GM21786 (cell line): Measurements from ENCODE around the gene CTRB1.

Experiments used
- ATAC-seq: cut with Tn5 transposase; IDR thresholded peaks from one replicate; pipeline ENCODE4 v1.9.1; 2021; ENCODE audit not compliant: unreplicated experiment

CTRB1 gene

DNA sequence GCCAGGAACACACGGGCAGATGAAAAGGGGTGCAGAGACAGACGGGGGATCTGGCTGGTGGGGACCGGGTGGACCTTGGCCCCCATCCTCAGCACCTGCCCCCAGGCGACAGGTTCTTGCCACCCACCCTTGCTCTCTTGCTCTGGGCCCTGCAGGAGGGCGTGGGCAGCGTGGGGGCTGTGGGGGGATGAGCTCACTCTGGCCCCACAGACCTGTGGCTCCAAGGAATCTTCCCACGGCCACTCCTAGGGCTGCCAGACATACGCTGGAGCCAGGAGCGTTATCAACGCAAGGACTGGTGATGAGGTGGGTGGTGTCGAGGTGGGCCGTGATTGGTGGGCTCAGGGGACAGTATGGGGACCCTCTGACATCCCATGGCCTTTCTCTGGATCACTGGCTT is 6.3 kb downstream of the CTRB1 start:
- ATAC-seq, result no peak

DNA sequence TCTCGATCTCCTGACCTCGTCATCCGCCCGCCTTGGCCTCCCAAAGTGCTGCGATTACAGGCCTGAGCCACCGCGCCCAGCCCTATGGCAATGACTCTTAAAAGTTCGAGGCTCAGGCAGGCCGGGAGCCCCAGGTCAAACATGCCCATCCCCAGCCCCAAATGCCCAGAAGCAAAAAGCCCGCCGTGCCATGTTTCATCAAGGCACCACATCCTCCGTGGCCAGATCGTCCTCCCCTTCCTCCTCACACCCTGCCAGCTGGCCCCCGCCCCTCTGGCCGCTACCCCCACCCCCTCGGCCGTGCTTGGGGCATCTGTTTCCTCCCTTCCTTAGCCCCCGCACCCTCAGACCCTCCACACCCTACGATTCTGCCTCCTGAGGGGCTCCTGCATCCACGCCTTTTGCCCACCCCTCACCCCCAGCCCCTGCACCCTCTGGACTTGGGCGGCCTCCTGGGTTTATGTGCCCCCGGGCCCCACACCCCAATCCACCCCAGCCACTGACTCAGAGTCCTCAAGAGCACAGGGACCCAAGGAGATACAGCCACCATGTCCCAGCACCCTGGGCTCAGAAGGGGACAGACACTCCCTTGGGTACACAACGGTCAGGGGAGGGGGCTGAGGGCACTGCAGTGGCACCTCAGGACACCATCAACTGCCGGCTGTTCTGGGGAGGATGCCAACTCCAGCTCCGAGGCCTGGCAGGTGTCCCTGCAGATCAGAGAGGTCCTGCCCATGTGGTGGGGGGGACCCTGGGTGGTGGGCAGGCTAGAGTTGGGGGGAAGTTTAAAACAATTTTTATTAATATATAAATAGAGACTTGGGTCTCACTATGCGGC is 7.1 kb downstream of the CTRB1 start:
- ATAC-seq, result no peak

DNA sequence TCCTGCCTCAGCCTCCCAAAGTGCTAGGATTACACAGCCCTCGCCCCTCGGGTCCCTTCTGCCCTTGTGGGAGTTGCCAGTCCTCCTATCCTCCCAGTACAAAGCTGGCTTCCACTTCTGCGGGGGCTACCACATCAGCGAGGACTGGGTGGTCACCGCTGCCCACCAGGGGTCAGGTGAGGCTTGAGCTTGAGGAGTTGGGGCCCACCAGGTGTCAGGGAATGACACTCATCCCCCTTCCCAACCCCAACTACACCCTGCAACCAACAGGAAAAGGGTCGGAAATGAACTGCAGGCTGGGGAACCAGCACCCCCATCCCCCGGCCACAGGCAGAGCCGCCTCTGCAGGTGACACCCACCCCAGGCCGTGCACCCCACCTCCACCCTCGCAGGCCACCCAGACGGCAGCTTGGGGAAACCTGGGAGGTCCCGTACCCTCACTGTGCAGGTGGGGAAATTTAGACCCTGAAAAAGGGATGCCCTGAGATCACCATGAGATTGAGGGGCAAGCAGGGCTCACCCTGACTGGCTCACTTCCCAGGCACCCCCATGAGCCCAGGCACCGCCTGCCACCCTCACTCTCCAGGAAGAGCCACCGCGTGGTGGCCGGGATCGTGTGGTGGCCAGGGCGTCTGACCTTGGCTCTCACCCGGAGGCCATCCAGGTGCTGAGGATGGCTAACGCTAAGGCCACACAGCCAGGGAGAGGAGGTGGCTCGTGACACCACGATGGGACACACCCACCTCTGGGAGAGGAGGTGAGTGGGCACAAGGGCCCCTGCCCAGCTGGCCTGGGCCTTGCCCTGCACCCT is 8.0 kb downstream of the CTRB1 start:
- ATAC-seq, result no peak

DNA sequence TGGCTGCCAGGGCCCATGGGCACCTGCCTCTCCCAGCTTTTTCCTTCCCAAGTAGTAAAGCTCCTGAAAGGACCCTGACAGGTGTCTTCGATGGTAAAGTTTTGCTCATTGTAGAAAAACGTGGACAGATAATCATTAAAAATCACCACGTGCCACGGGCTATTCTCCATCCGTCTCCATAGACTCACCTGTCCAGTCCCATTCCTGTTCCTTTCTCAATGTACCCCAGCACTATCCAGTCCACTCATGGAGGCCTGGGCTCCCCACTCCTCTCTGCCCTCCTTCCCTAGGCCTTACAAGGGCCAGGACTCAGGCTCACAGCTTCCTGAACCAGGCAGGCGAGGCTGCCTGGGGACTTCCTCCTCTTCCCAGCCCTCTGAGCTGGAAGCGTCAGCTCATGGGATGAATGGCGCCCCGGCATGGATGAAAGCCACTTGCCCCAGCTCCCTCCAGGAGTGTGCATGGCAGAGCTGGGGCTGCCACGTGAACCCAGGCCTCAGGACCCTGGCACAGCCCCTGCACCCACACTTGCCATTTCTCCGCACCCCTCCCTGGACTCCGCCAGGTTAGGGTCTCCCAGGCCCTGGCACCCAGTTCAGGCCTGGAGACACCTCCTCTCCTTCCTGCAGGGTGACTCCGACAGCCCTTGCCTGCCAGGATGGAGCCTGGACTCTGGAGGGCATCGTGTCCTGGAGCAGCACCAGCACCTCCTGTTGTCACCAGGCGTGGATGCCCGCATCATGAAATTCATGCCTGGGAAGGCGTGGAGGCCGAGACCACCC is 8.8 kb downstream of the CTRB1 start:
- ATAC-seq, result no peak

DNA sequence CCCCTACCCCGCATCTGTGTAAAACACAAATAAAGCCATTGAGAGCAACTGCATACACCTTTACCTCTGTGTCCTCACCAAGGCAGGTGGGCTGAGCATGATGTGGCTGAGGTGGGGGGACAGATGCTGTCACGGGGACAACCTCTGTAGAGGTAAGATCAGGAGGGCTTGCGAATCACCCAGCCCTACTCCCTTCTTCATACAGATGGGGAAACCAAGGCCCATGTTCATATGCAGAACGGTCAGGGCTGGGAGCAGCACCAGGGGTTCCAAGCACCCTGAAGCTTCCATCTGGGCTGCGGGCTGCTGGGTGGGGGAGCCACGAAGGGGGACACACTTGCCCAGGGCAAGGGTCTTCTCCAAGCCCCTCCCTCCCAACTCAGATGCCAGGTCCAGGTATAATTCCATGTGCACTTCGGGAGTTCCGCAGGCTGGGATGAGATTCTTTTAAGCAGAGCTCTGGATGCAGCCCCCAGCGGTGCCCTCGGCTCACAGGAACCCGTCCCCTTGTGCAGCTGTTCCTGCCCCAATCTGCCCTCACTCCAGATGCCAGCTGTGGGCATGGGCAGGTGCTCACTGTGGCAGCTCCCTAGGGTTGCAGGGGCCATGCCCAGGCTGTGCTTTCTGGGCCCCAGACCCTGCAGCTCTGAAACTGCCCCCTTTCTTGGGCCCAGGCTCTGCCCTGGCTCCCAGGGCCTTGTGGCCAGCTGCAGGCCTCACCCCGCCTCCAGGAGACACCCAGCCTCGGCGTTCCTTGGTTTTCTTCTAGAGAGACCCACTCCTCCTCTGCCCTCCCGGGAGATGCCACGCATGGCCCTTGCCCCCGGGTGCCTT is 9.6 kb downstream of the CTRB1 start:
- ATAC-seq, result no peak

DNA sequence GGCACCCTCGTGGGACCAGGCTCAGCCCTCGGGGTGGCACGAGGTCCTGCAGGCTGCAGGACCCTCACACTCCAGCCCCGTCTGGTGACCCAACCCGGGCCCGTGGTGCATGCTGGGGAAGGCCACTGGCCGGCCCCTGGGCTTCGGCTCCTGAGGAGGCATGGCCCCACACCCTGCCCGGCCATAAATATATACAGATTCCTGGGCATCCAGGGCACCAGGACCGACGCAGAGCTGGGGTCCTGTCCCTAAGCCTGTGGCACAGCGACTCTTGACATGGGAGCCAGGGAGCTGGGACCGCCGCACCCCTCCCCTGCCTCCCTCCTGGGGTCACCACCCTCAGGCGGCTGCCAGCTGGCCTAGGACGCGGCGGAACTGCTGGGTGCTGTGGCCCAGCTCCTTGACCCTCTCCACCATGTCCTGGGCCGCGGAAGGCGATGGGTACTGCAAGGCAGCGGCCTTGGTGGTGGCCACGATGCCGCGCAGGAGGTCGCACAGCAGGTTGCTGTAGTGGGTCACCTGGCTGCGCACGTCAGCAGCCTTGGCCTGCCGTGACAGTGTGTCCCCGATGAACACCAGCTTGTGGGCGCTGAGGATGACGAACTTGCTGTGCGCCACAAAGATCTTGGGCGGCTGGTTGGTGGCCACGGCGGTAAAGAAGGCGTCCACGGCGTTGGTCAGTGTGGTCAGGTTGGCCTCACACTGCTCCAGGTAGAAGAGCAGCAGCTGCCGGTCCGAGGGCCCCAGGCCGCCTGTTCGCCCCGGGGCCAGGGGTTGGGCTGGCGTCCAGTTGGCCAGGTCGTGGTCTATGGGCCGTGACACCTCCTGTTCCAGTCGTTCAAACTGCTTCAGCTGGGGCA is 10.6 kb downstream of the CTRB1 start:
- ATAC-seq, result no peak

DNA sequence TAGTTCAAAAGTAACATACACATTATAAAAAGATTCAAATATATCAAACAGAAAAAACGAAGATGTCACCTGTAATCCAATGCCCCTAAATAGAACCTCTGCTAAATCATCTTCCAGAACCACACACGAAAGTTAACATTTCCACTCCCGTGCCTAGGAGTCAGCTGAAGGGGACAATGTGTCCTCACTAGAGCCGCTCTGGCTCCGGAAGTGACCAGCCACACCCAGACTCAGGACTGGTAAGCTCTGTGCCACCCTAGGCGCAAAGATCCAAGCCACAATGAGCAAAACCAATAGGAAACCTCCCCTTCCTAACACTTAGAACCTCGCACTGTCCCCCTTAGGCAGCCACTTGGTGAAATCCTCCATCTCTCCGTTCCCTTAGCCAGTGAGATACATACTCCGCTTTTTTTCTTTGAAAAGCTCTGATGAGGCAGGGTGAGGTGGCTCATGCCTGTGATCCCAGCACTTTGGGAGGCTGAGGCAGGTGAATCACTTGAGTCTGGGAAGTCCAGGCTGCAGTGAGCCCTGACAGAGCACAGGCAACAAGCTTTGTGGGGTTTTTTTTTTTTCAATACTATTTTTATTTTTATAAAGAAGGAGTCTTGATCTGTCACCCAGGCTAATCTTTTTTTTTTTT is 11.8 kb downstream of the CTRB1 start:
- ATAC-seq, result no peak

DNA sequence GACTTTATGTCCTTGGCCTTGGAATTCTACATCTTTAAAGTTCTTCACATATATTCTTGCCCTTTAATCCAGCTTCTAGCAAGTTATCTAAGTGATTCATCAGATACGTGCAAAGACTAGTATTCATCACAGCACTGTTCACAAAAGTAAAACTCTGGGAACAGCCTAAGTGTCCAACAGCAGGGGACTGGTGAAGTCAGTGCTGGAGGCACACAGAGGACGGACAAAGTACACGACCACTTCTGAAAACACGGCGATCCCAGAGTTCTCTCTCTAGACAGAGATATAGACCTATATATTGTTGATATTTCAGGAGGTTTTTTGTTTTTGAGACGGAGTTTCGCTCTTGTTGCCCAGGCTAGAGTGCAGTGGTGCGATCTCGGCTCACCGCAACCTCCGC is 12.8 kb downstream of the CTRB1 start:
- ATAC-seq, result no peak

DNA sequence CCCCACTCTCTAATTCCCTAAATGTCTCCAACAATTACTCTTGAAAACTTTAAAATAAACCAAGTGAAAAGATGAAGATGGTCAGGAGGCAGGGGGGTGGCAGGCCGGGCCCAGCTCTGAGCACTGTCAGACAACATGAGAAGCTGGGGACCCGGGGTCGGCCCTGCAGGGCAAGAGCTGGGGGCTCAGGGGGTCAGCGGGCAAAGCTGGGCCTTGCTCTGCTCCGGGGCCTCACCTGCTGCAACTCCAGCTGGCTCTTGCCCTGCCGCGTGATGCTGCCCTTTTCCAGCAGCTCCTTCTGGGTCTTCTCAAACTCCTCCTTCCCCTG is 14.8 kb downstream of the CTRB1 start:
- no peak for ATAC-seq

DNA sequence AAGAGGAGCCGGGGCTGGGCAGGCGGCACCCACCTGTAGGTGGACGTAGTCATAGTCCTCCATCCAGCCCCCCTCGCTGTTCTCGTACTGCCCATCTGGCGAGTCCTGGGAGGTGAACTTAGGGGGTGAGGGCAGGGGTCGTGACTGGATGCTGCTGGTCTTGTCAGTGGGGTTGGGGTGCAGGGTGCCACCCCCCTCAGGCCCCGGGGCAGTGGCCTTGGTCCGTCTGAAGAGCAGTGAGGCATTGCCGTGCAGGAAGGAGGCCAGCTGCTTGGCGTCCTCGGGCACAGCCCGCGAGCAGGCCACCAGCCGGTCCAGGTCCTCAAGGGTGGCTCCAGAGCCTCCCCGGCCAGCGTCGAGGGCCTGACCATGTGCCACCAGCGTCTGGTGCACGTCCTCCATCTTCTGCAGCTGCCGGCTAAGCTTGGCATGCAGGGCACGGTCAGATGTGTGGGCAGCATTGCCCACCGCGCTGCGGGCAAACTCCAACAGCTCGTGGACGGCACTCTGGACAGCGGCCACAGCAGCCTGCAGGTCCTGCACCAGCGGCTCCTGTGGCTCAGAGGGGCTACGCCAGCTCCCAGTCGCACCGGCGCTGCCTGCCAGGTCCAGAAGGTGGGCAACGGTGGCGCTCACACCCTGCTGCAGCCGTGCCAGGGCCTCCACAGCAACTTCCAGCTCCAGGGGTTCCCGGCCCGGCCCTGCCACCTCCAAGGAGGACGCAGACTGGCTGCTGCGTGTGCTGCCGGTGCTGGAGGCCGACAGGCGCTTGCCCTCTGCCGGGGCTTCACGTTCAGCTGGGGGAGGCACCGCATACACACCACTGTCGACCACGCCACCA is 16.3 kb downstream of the CTRB1 start:
- ATAC-seq, result no peak

DNA sequence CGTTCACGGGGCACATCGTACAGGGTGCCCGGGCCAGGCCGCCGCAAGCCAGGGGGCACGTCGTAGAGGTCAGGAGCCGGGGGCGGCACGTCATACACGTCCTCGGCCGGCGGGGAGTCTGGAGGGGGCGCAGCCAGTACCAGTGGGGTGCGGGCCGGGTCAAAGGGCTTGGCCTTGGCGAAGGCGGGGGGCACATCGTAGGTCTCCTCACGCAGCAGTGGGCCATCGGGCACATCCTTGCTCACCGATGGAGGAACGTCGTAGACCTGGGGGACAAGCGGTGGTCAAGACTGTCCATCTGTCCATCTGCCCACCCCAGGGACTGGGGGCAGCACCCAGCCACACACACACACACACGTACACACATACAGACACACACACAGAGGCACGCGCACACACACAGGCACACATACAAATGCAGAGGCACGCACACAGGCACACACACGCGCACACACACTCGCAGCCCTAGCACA is 17.0 kb downstream of the CTRB1 start:
- ATAC-seq, result no peak

DNA sequence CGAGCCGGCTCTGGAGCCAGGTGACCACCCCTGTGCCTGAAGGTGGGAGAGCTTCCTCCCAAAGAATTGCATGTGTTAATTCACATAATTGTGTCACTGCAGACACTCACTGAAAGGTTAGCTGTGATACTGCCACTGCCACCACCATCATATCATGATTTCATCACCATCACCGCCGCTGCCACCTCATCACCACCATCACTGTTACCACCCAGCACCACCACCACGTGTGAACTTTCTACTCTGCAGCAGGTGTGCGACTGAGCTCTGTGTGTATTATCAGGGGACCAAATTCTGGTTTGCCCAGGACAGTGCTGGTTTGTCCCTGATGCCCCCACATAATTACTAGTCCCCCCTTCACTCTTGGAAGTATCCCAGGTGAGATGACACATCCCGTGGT is 17.4 kb downstream of the CTRB1 start:
- ATAC-seq, result no peak

DNA sequence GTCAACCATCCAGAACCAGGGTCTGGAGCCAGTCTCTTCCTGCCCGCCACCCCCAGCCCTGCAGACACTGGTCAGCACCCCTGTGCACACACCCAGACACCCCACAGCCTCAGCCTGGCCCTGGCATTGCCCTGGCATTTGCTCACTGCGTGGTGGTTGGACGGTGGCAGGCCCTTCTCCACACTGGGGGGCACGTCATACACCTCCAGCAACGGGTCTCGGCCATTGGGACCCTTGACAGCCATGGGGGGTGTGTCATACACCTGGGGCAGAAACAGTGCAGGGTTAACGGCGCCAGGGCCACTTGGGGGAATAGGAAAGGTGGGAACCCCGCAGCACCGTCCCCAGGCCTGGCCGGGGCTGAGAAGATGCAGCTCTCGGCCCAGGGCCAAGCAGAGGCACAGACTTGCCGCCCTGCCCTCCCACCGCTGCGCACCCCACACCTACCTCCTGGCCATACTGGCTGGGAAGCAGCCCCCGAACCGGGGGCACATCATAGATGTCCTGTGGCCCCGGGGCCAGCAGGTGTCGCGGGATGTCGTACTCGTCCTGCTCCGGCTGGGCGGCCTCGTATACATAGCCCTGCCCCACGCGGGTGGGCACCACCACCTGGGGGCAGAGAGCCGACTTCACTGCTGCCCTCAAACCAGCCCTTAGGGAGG is 18.1 kb downstream of the CTRB1 start:
- ATAC-seq, result no peak

DNA sequence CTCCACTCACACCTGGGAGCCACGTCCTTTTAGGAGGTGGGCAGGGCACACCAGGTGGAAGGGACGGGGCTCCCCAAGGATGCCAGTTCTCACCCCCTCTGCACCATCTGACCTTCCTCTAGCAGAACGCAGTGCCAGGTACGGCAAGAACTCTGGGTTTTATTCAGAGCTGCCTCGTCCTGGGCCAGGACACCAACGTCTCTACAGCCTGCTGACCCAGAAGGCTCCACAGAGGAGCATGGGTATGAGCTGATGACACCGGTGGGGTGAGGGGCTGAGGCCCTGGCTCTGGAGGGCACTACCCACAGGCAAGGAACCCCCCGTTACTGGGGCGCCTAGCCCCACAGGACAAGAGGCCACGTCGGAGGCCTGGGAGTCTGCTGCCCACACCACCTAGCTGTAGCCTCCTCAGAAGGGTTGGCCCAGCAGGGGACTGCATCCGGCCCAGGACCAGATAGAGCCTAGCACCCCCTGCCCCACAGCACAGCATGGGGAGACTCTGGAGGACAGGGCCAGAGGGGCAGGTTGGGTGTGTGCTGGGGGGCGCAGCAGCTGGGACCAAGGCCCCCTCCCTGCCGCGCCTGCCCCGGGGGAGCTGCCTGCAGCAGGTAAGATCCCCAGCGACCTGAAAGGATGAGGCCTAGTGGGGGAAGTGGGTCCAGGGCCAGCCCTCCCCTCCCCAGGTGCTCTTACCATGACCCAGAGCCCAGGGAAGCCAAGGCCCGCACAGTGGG is 18.8 kb downstream of the CTRB1 start:
- no peak for ATAC-seq

DNA sequence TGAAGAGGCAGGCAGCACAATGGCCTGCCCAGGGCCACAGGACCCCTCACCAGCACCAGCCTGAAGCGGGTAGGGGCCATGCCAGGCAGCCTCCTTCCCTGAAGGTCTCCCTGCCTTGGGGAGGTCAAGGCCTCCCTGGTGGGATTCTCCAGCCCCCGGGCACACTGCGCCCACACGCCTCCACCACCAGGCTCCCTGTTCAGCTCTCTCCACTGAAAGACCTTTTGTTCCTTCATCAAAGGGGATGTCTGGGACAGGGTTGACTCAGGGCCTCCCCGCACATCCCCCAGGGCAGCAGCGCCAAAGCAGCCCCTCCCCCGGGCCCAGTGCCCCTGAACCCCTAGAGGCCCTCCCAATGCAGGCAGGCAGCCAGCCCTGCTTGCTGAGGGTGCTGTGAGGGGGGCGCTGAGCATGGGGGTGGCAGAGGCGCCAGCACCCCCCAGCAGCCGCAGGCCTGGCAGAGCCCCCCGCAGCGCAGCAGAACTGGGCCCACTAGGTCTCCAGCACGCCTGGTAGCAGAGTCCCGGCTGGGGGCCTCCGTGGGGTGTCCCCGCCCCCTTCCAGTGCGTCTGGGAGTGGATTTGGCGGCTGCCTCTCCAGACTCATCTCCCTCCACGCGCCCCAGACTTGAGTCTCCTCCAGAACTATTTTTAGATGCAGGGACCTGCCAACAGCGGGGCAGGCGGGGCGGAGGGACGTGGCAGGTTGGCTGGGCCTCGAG is 19.5 kb downstream of the CTRB1 start:
- no peak for ATAC-seq

DNA sequence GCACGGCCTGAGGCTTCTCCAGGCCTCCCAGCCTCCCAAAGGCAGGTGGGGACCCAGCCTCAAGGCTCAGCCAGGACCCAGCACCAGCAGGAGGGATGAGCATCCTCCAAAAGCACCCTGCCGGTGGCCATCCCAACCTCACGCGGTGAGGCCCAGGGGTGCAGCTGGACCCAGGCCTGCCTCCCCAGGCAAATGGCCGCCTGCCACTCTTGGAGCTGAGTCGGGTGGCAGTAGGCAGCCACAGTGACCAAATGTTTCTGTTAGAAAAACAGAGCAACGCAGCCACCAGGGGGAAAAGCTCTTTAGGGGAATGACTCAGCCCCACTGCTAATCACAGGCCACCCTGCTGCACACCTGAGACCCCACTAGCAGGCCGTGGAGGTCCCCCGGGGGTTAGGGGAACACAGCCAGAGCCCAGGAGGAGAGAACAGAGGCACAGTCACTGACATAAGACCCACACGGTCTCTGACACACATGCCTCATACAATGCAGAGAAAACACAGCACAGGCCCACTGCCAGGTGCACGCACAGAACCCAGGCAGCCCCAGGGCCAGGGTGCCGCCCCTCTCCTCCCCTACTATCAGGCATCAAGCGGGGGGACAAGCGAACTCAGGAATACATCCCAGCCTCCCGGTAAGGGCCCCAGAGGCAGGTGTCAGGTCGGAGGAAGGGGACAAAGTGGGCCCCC is 20.2 kb downstream of the CTRB1 start:
- no peak for ATAC-seq
